ENCODE results near the gene TPM1. TPM values are rescaled to one million over a fixed set of nuclear protein-coding genes. Genes with fewer than 3 reads are reported as not detected.
"Not testable (repeated sequence)": the region's sequence is repeated elsewhere in the genome, so short reads cannot be mapped to it uniquely, and the experiment has no call there.

TPM1 gene
- total RNA-seq, 2 donors from 2014 or later: 7.0 to 12.1 TPM

GRCh38 chr15:63099581-63099980 lies 57.0 kb downstream of the TPM1 start:
- H3K27ac Mint-ChIP-seq; H3K36me3 Mint-ChIP-seq; ATAC-seq; H3K9me3 Mint-ChIP-seq; DNase-seq (ENCODE audit: low spot score); H3K4me1 Mint-ChIP-seq (ENCODE audit: low read depth in 2 of 2); H3K27me3 Mint-ChIP-seq; H3K4me3 Mint-ChIP-seq: not testable (repeated sequence)

- Mint-ChIP-seq H3K9me3 (no peaks in the 10 kb centered on the region), H3K27ac (no peak overlapping the region), H3K27me3 (peaks cover 0 to 2% of the 10 kb centered on the region in 2 donors), H3K4me1 (ENCODE audit: low read depth in 2 of 2) (peaks cover 4 to 17% of the 10 kb centered on the region in 2 donors), H3K4me3 (no peak overlapping the region), H3K36me3 (no peaks in the 10 kb centered on the region)
- DNase-seq (ENCODE audit: low spot score) (no peak), ATAC-seq (no peak)
These were observed 60.9 kb downstream of the TPM1 start for GRCh38 chr15:63103416-63103815.

DNA sequence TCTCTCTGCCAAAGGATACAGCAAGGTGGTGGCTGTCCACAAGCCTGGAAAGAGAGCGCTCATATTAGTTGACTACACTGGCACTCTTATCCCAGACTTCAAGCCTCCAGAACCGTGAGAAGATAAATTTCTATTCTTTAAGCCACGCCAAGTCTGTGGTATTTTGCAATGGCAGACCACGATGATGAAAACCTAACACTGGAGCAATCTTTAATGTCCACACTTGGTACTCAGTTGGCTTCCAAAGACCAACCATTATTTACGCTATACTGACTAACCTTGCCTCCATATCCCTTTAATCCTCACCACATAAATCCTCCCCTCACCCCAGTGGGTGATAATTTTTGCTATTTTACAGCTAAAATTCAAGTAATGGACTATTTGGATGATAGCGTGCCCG lies 62.2 kb downstream of the TPM1 start:
- H3K9me3 Mint-ChIP-seq: no peaks in the 10 kb centered on the region
- ATAC-seq: peak in 1 of 2 donors; percentile 79
- H3K27ac Mint-ChIP-seq: peak overlapping the region; percentile 37 to 58
- peaks cover 4 to 17% of the 10 kb centered on the region in 2 donors for H3K4me1 Mint-ChIP-seq (ENCODE audit: low read depth in 2 of 2)
- H3K4me3 Mint-ChIP-seq: peak overlapping the region; percentile 51
- no peaks in the 10 kb centered on the region for H3K36me3 Mint-ChIP-seq
- no peak for DNase-seq (ENCODE audit: low spot score)
- H3K27me3 Mint-ChIP-seq: peaks cover 8 to 9% of the 10 kb centered on the region in 2 donors

DNA sequence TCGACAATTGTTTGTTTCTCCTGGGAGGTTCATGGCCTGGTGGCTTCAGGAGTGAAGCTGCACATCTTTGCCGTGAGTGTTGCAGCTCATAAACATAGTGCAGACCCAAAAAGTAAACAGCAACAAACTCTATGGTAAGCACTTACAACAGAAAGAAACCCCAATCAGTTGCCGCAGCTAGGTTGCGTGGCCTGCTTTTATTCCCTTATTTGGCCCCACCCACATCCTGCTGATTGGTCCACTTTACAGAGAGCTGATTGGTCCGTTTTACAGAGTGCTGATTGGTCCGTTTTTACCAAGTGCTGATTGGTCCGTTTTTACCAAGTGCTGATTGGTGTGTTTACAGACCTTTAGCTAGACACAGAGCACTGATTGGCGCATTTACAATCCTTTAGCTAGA lies 62.8 kb downstream of the TPM1 start:
- not testable (repeated sequence) for H3K36me3 Mint-ChIP-seq, H3K27me3 Mint-ChIP-seq, H3K9me3 Mint-ChIP-seq
- DNase-seq (ENCODE audit: low spot score) (peak; percentile 66), ATAC-seq (peak in 1 of 2 donors; percentile 75)
- Mint-ChIP-seq H3K4me1 (ENCODE audit: low read depth in 2 of 2) (peaks cover 4 to 17% of the 10 kb centered on the region in 2 donors), H3K27ac (peak overlapping the region; percentile 37 to 58), H3K4me3 (peak overlapping the region; percentile 51)

- Mint-ChIP-seq H3K36me3 (no peaks in the 10 kb centered on the region), H3K4me1 (ENCODE audit: low read depth in 2 of 2) (peaks cover 4 to 17% of the 10 kb centered on the region in 2 donors), H3K27me3 (peaks cover 8 to 9% of the 10 kb centered on the region in 2 donors)
These were observed 65.5 kb downstream of the TPM1 start for GRCh38 chr15:63107895-63108546.

GRCh38 chr15:63109498-63109897 lies 67.0 kb downstream of the TPM1 start:
- Mint-ChIP-seq H3K4me1 (ENCODE audit: low read depth in 2 of 2) (peaks cover 4 to 15% of the 10 kb centered on the region in 2 donors), H3K27me3 (peaks cover 8 to 9% of the 10 kb centered on the region in 2 donors), H3K27ac (no peak overlapping the region), H3K9me3 (no peaks in the 10 kb centered on the region), H3K36me3 (no peaks in the 10 kb centered on the region), H3K4me3 (no peak overlapping the region)
- ATAC-seq (no peak), DNase-seq (ENCODE audit: low spot score) (no peak)

More at GRCh38 chr15:63107895-63108546, 65.5 kb downstream of the TPM1 start:
- DNase-seq (ENCODE audit: low spot score): no peak
- H3K27ac Mint-ChIP-seq: no peak overlapping the region
- H3K9me3 Mint-ChIP-seq: no peaks in the 10 kb centered on the region
- no peak for ATAC-seq
- no peak overlapping the region for H3K4me3 Mint-ChIP-seq

- H3K4me1 Mint-ChIP-seq (ENCODE audit: low read depth in 2 of 2): peaks cover 4 to 12% of the 10 kb centered on the region in 2 donors
- peaks cover 8 to 9% of the 10 kb centered on the region in 2 donors for H3K27me3 Mint-ChIP-seq
- H3K9me3 Mint-ChIP-seq: no peaks in the 10 kb centered on the region
- no peak overlapping the region for H3K27ac Mint-ChIP-seq
- no peaks in the 10 kb centered on the region for H3K36me3 Mint-ChIP-seq
- H3K4me3 Mint-ChIP-seq: no peak overlapping the region
- ATAC-seq (no peak), DNase-seq (ENCODE audit: low spot score) (no peak)
These were observed 67.4 kb downstream of the TPM1 start for GRCh38 chr15:63109920-63110319.

GRCh38 chr15:63110428-63111026 lies 68.0 kb downstream of the TPM1 start:
- no peak overlapping the region for H3K27ac Mint-ChIP-seq
- no peak for ATAC-seq

DNA sequence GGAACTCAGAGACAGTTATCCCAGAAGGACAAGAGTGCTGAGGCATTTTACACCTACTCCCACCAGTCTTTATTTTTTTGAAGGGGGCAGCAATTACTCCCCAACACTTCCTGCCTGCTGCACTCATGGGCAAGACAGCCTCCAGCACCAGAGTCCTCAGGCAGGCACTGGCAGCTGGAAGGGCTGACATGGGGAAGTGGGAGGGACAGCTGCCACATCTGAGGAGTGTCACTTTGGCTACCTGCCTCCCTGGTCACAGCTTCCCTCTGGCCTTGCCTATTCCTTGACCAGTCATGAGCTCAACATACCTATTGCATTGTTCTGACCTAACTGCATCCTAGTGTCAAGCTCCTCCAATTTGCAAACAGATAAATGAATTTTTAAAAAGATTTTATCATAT lies 68.9 kb downstream of the TPM1 start:
- ATAC-seq (no peak), DNase-seq (ENCODE audit: low spot score) (no peak)
- H3K27me3 Mint-ChIP-seq: peaks cover 6 to 9% of the 10 kb centered on the region in 2 donors
- H3K4me3 Mint-ChIP-seq: no peak overlapping the region
- peaks cover 0 to 2% of the 10 kb centered on the region in 2 donors for H3K4me1 Mint-ChIP-seq (ENCODE audit: low read depth in 2 of 2)
- no peaks in the 10 kb centered on the region for H3K9me3 Mint-ChIP-seq
- no peaks in the 10 kb centered on the region for H3K36me3 Mint-ChIP-seq
- H3K27ac Mint-ChIP-seq: no peak overlapping the region

More at GRCh38 chr15:63110428-63111026, 68.0 kb downstream of the TPM1 start:
- H3K36me3 Mint-ChIP-seq: no peaks in the 10 kb centered on the region
- no peak for DNase-seq (ENCODE audit: low spot score)
- no peaks in the 10 kb centered on the region for H3K9me3 Mint-ChIP-seq
- peaks cover 0 to 5% of the 10 kb centered on the region in 2 donors for H3K4me1 Mint-ChIP-seq (ENCODE audit: low read depth in 2 of 2)
- no peak overlapping the region for H3K4me3 Mint-ChIP-seq
- H3K27me3 Mint-ChIP-seq: peaks cover 8 to 9% of the 10 kb centered on the region in 2 donors

DNA sequence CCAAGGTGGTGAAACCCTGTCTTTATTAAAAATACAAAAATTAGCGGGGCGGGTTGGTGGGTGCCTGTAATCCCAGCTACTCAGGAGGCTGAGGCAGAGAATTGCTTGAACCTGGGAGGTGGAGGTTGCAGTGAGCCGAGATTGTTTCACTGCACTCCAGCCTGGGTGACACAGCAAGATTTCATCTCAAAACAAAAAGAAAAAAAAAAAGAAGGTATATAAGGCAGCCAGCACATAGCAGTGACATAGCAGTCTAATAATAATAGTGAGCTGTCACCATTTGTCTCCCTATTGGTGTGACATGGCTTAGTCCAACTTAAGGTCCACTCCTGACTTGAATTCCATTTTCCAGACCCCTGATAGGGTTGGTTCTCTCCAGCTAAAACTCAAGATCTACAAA lies 70.3 kb downstream of the TPM1 start:
- no peak overlapping the region for H3K27ac Mint-ChIP-seq
- no peak for ATAC-seq
- H3K4me3 Mint-ChIP-seq: no peak overlapping the region
- DNase-seq (ENCODE audit: low spot score): no peak
- no peaks in the 10 kb centered on the region for H3K36me3 Mint-ChIP-seq
- peaks cover 6 to 9% of the 10 kb centered on the region in 2 donors for H3K27me3 Mint-ChIP-seq
- H3K4me1 Mint-ChIP-seq (ENCODE audit: low read depth in 2 of 2): peaks cover 0 to 2% of the 10 kb centered on the region in 2 donors
- no peaks in the 10 kb centered on the region for H3K9me3 Mint-ChIP-seq

- peaks cover 0 to under 1% of the 10 kb centered on the region in 2 donors for H3K27me3 Mint-ChIP-seq
- peaks cover 0 to 2% of the 10 kb centered on the region in 2 donors for H3K4me1 Mint-ChIP-seq (ENCODE audit: low read depth in 2 of 2)
- H3K9me3 Mint-ChIP-seq: no peaks in the 10 kb centered on the region
- H3K27ac Mint-ChIP-seq: no peak overlapping the region
- ATAC-seq: no peak
- no peak for DNase-seq (ENCODE audit: low spot score)
- peaks cover 4% of the 10 kb centered on the region for H3K36me3 Mint-ChIP-seq
- no peak overlapping the region for H3K4me3 Mint-ChIP-seq
These were observed 71.9 kb downstream of the TPM1 start for GRCh38 chr15:63114465-63114864.

Other genes starting within 250 kb of the TPM1 start
- 10 to 100 TPM; 16.7 to 43.6 TPM for gene LACTB, start 79.1 kb downstream of the TPM1 start, total RNA-seq
- 100 to 1,000 TPM in 1 of 2 donors, 10 to 100 TPM in 1; 41.6 to 112 TPM for gene RPS27L, start 114.7 kb downstream of the TPM1 start, total RNA-seq
- gene RAB8B, start 146.9 kb downstream of the TPM1 start, total RNA-seq: 100 to 1,000 TPM in 1 of 2 donors, 10 to 100 TPM in 1; 49.1 to 113 TPM
- gene APH1B, start 234.9 kb downstream of the TPM1 start, total RNA-seq: 10 to 100 TPM in 1 of 2 donors, 1 to 10 TPM in 1; 8.7 to 14.7 TPM